Measurements from ENCODE around the gene ABCB1. TPM values are rescaled to one million over a fixed set of nuclear protein-coding genes. Genes with fewer than 3 reads are reported as not detected.
A peak's percentile ranks its signal among the peaks of the same experiment; 100 is the strongest.

The ABCB1 gene
- polyA plus RNA-seq (ENCODE audit: insufficient read length in 12 of 12) = under 1 TPM in 10 of 12 donors, not detected in 2; 0.22 to 0.88 (median 0.59) TPM
- long read RNA-seq, donor 1, partial matches to known transcripts = 12 of 12 reads
- long read RNA-seq, donor 1, other reads (novel, unspliced or antisense) = 0 of 12 reads
- long read RNA-seq, donor 2 = 0 reads
- long read RNA-seq, donor 3 = 0 reads
- long read RNA-seq, donor 4 = 0 reads
- long read RNA-seq, donor 5 = 0 reads
- long read RNA-seq, donor 6 = 0 reads
- long read RNA-seq, donor 7 = 0 reads
- long read RNA-seq, donor 8 = 0 reads
- long read RNA-seq, donor 9 = 0 reads
- long read RNA-seq, donor 10 = 0 reads
- long read RNA-seq, donor 11 = 0 reads

GRCh38 chr7:87600130-87601124, at the start of gene ABCB1:
TSS of gene ABCB1 (minus strand) at chr7:87600884. CDS start at chr7:87600184, 700 bp downstream.
- peak; percentile 31 for DNase-seq

GRCh38 chr7:87648316-87648715, 47.6 kb upstream of the ABCB1 start:
- no peak for DNase-seq

- DNase-seq = no peak
These were observed 44.8 kb upstream of the ABCB1 start for GRCh38 chr7:87645446-87645845.

- DNase-seq = no peak
These were observed 35.2 kb upstream of the ABCB1 start for GRCh38 chr7:87635921-87636320.

GRCh38 chr7:87628780-87629569, 28.3 kb upstream of the ABCB1 start:
- peak; percentile 2 for DNase-seq

GRCh38 chr7:87627634-87627994, 26.9 kb upstream of the ABCB1 start:
- DNase-seq = peak; percentile 5

GRCh38 chr7:87625101-87625500, 24.4 kb upstream of the ABCB1 start:
- DNase-seq = no peak

- DNase-seq = no peak
These were observed 23.9 kb upstream of the ABCB1 start for GRCh38 chr7:87624628-87625027.

GRCh38 chr7:87615197-87615596, 14.5 kb upstream of the ABCB1 start:
- DNase-seq = no peak

- no peak for DNase-seq
These were observed 9.2 kb upstream of the ABCB1 start for GRCh38 chr7:87609916-87610315.

GRCh38 chr7:87608431-87608830, 7.7 kb upstream of the ABCB1 start:
- DNase-seq = no peak

GRCh38 chr7:87604264-87604663, 3.6 kb upstream of the ABCB1 start:
- DNase-seq = no peak

GRCh38 chr7:87599336-87599735, 1.3 kb downstream of the ABCB1 start:
- no peak for DNase-seq

- no peak for DNase-seq
These were observed 2.3 kb downstream of the ABCB1 start for GRCh38 chr7:87598234-87599009.

GRCh38 chr7:87596696-87597095, 4.0 kb downstream of the ABCB1 start:
- DNase-seq = no peak

GRCh38 chr7:87596136-87596535, 4.5 kb downstream of the ABCB1 start:
- DNase-seq = no peak

- DNase-seq = no peak
These were observed 8.4 kb downstream of the ABCB1 start for GRCh38 chr7:87592300-87592699.

- DNase-seq = no peak
These were observed 9.5 kb downstream of the ABCB1 start for GRCh38 chr7:87591211-87591610.

GRCh38 chr7:87590578-87590977, 10.1 kb downstream of the ABCB1 start:
- no peak for DNase-seq

GRCh38 chr7:87589631-87590030, 11.1 kb downstream of the ABCB1 start:
- no peak for DNase-seq

GRCh38 chr7:87581723-87582122, 19.0 kb downstream of the ABCB1 start:
- DNase-seq = no peak

All from muscle of arm (tissue), 14 donors.